IMR-90 (cell line): ENCODE measurements around the gene DGKG.

Experiments
- BHLHE40 ChIP-seq: fragments of 150-350 bp; IDR thresholded peaks from 2 replicates; pipeline ENCODE4 v1.6.1; 2016; ENCODE audit warnings: mild to moderate bottlenecking, low read depth, low read length
- FOS ChIP-seq: fragments of 150-350 bp; IDR thresholded peaks from 2 replicates; pipeline ENCODE4 v1.6.1; 2016; ENCODE audit warnings: low read depth, low read length
- MAZ ChIP-seq: IDR thresholded peaks from 2 replicates; pipeline ENCODE4 v1.6.1; 2012; ENCODE audit warnings: low read depth, mild to moderate bottlenecking, low read length, improper control_type of control experiment, moderate library complexity, borderline replicate concordance
- MXI1 ChIP-seq: IDR thresholded peaks from 2 replicates; pipeline ENCODE4 v1.6.1; 2012; ENCODE audit warnings: low read depth, mild to moderate bottlenecking, low read length, moderate library complexity, borderline replicate concordance
- POLR2A ChIP-seq: IDR thresholded peaks from 2 replicates; pipeline ENCODE4 v1.6.1; 2012; ENCODE audit warnings: mild to moderate bottlenecking, low read depth, low read length
- RAD21 ChIP-seq: IDR thresholded peaks from 2 replicates; pipeline ENCODE4 v1.6.1; 2012; ENCODE audit warnings: low read length, improper control_type of control experiment
- RCOR1 ChIP-seq: IDR thresholded peaks from 2 replicates; pipeline ENCODE4 v1.6.1; 2012; ENCODE audit warnings: mild to moderate bottlenecking, low read length, improper control_type of control experiment; ENCODE audit not compliant: insufficient replicate concordance
- RFX5 ChIP-seq: IDR thresholded peaks from 2 replicates; pipeline ENCODE4 v1.8.0; 2012; ENCODE audit warnings: low read depth, mild to moderate bottlenecking, low read length, moderate library complexity
- USF2 ChIP-seq: fragments of 150-350 bp; IDR thresholded peaks from 2 replicates; pipeline ENCODE4 v1.6.1; 2017; ENCODE audit warnings: mild to moderate bottlenecking, antibody characterized with exemption, low read length, low read depth
- TF ChIP-seq, protein P1 (sequence below): conservative IDR thresholded peaks from 2 replicates; pipeline ENCODE4 v1.5.1; 2012; ENCODE audit warnings: mild to moderate bottlenecking, low read depth, low read length, improper control_type of control experiment

- TF ChIP-seq, protein P1, sequence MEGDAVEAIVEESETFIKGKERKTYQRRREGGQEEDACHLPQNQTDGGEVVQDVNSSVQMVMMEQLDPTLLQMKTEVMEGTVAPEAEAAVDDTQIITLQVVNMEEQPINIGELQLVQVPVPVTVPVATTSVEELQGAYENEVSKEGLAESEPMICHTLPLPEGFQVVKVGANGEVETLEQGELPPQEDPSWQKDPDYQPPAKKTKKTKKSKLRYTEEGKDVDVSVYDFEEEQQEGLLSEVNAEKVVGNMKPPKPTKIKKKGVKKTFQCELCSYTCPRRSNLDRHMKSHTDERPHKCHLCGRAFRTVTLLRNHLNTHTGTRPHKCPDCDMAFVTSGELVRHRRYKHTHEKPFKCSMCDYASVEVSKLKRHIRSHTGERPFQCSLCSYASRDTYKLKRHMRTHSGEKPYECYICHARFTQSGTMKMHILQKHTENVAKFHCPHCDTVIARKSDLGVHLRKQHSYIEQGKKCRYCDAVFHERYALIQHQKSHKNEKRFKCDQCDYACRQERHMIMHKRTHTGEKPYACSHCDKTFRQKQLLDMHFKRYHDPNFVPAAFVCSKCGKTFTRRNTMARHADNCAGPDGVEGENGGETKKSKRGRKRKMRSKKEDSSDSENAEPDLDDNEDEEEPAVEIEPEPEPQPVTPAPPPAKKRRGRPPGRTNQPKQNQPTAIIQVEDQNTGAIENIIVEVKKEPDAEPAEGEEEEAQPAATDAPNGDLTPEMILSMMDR = no peak
- TF ChIP-seq POLR2A (no peak), RFX5 (no peak), MXI1 (no peak), RCOR1 (no peak), MAZ (no peak), USF2 (no peak), BHLHE40 (no peak), FOS (no peak), RAD21 (no peak)
Measured at GRCh38 chr3:186119499-186119898, 242.5 kb downstream of the DGKG start.
